Liver (tissue), 3 donors: ENCODE results near the gene PALD1.
"Not testable (repeated sequence)": the region's sequence is repeated elsewhere in the genome, so short reads cannot be mapped to it uniquely, and the experiment has no call there.

Experiments used
- EGR1 ChIP-seq, 2 donors: IDR thresholded peaks; 2 replicates each; pipeline ENCODE4 v1.6.1; 2016 to 2018; ENCODE audit warnings: antibody characterized with exemption in 2 of 2, low read depth in 2 of 2
- FOXA1 ChIP-seq: IDR thresholded peaks from 2 replicates; pipeline ENCODE4 v1.6.1; 2016; ENCODE audit warnings: antibody characterized with exemption
- HNF4A ChIP-seq, 2 donors: conservative IDR thresholded peaks; 2 replicates each; pipeline ENCODE4 v1.6.1; 2016; ENCODE audit warnings: antibody characterized with exemption in 2 of 2, mild to moderate bottlenecking in 2 of 2
- JUND ChIP-seq, 2 donors: IDR thresholded peaks; 2 replicates each; pipeline ENCODE4 v1.6.1; 2016; ENCODE audit warnings: antibody characterized with exemption in 2 of 2
- RAD21 ChIP-seq, 2 donors: IDR thresholded peaks; 2 replicates each; pipeline ENCODE4 v1.6.1; 2016; ENCODE audit warnings: antibody characterized with exemption in 2 of 2, mild to moderate bottlenecking in 2 of 2
- RXRA ChIP-seq, 2 donors: IDR thresholded peaks; 2 replicates each; pipeline ENCODE4 v1.6.1; 2017 to 2018; ENCODE audit warnings: antibody characterized with exemption in 2 of 2, mild to moderate bottlenecking in 1 of 2
- SP1 ChIP-seq: IDR thresholded peaks from 2 replicates; pipeline ENCODE4 v1.6.1; 2018; ENCODE audit warnings: antibody characterized with exemption, mild to moderate bottlenecking
- TAF1 ChIP-seq: conservative IDR thresholded peaks from 2 replicates; pipeline ENCODE4 v1.6.1; 2016; ENCODE audit warnings: antibody characterized with exemption, mild to moderate bottlenecking
- YY1 ChIP-seq: IDR thresholded peaks from 2 replicates; pipeline ENCODE4 v1.6.1; 2016; ENCODE audit warnings: antibody characterized with exemption, mild to moderate bottlenecking
- TF ChIP-seq, protein P1 (sequence below): fragments of 150-350 bp; IDR thresholded peaks from 2 replicates; pipeline ENCODE4 v1.5.1; 2017; ENCODE audit warnings: improper control_type of control experiment, low read depth, low read length; ENCODE audit not compliant: missing input control
- TF ChIP-seq, protein P2 (sequence below): IDR thresholded peaks from 2 replicates; pipeline ENCODE4 v1.6.1; 2016; ENCODE audit warnings: antibody characterized with exemption
- TF ChIP-seq, protein P3 (sequence below): IDR thresholded peaks from 2 replicates; pipeline ENCODE4 v1.6.1; 2016; ENCODE audit warnings: antibody characterized with exemption
- donor health status: healthy.
- donor health status: healthy.

DNA sequence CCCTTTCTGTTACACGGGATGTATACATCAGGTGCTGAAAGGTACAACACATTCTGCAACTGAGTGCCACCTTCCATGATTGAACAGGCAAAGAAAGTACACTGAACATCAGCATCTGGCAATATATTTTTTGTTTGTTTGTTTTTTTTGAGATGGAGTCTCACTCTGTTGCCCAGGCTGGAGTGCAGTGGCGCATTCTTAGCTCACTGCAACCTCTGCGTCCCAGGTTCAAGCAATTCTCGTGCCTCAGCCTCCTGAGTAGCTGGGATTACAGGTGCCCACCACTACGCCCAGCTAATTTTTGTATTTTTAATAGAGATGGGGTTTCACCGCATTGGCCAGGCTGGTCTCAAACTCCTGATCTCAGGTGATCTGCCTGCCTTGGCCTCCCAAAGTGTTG lies 5.3 kb downstream of the PALD1 start:
- not testable (repeated sequence) for TF ChIP-seq TAF1; EGR1 (IDR thresholded peaks at IDR 0.05; ENCODE audit: low read depth in 2 of 2); RAD21 (IDR thresholded peaks at IDR 0.05); FOXA1; YY1; SP1; RXRA (IDR thresholded peaks at IDR 0.05); JUND (IDR thresholded peaks at IDR 0.05); HNF4A (conservative IDR thresholded peaks at IDR 0.05)
- TF ChIP-seq, protein P1, sequence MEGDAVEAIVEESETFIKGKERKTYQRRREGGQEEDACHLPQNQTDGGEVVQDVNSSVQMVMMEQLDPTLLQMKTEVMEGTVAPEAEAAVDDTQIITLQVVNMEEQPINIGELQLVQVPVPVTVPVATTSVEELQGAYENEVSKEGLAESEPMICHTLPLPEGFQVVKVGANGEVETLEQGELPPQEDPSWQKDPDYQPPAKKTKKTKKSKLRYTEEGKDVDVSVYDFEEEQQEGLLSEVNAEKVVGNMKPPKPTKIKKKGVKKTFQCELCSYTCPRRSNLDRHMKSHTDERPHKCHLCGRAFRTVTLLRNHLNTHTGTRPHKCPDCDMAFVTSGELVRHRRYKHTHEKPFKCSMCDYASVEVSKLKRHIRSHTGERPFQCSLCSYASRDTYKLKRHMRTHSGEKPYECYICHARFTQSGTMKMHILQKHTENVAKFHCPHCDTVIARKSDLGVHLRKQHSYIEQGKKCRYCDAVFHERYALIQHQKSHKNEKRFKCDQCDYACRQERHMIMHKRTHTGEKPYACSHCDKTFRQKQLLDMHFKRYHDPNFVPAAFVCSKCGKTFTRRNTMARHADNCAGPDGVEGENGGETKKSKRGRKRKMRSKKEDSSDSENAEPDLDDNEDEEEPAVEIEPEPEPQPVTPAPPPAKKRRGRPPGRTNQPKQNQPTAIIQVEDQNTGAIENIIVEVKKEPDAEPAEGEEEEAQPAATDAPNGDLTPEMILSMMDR: not testable (repeated sequence)
- TF ChIP-seq, protein P2, sequence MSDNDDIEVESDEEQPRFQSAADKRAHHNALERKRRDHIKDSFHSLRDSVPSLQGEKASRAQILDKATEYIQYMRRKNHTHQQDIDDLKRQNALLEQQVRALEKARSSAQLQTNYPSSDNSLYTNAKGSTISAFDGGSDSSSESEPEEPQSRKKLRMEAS: not testable (repeated sequence)
- TF ChIP-seq, protein P3, sequence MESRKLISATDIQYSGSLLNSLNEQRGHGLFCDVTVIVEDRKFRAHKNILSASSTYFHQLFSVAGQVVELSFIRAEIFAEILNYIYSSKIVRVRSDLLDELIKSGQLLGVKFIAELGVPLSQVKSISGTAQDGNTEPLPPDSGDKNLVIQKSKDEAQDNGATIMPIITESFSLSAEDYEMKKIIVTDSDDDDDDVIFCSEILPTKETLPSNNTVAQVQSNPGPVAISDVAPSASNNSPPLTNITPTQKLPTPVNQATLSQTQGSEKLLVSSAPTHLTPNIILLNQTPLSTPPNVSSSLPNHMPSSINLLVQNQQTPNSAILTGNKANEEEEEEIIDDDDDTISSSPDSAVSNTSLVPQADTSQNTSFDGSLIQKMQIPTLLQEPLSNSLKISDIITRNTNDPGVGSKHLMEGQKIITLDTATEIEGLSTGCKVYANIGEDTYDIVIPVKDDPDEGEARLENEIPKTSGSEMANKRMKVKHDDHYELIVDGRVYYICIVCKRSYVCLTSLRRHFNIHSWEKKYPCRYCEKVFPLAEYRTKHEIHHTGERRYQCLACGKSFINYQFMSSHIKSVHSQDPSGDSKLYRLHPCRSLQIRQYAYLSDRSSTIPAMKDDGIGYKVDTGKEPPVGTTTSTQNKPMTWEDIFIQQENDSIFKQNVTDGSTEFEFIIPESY: not testable (repeated sequence)
